ENCODE results near the gene XRN1. TPM values are rescaled to one million over a fixed set of nuclear protein-coding genes. Genes with fewer than 3 reads are reported as not detected.

Gene XRN1
- total and polyA plus RNA-seq, 10 of the 15 experiments (the other 5 are each of a cell fraction or from before 2014, with no cell fraction given) = 1.7 to 38.8 (median 15.5) TPM

- no peaks in the 10 kb centered on the region for H3K27me3 ChIP-seq (replicated peaks in 1 of 2; ENCODE audit: control insufficient read depth in 2 of 2, insufficient read depth in 2 of 2, low read length in 1 of 2)
- DNase-seq (ENCODE audit: low read depth, low spot score) (no peak), ATAC-seq (no peak), FAIRE-seq (peak; percentile 27)
- no peak overlapping the region for H2AFZ ChIP-seq (ENCODE audit: control insufficient read depth, low read depth, low read length)
- H3K9ac ChIP-seq (ENCODE audit: control insufficient read depth, insufficient read depth, low read length) = no peak overlapping the region
- ChIA-PET POLR2A (no interaction called here), RAD21 (ENCODE audit: unreplicated experiment) (no interaction called here), SMC1A (ENCODE audit: uncharacterized antibody, unreplicated experiment) (interaction anchor here (0.6 to 0.7 kb wide), 2 partner anchors 15 to 577 kb away, joined by 3 to 4 read pairs; no protein-coding TSS in a partner anchor), CTCF (no interaction called here)
- in situ Hi-C loops (cut with MboI) (no loop called here), intact Hi-C loops (cut with micrococcal nuclease; ENCODE audit: unreplicated experiment) (no loop called here)
- H4K20me1 ChIP-seq (ENCODE audit: control insufficient read depth, insufficient read depth) = no peaks in the 10 kb centered on the region
- H3K79me2 ChIP-seq (ENCODE audit: control insufficient read depth, insufficient read depth, low read length) = no peaks in the 10 kb centered on the region
- no peak overlapping the region for H3K4me3 ChIP-seq
- no peak overlapping the region for H3K4me2 ChIP-seq (ENCODE audit: control insufficient read depth, insufficient read depth)
- no peak overlapping the region for H3K27ac ChIP-seq (ENCODE audit: control insufficient read depth, insufficient read depth)
- WGBS (ENCODE audit: insufficient coverage, insufficient replicate concordance, low lambda C conversion rate, missing lambda C conversion rate) = 99% methylated on average over 5 of the region's 5 CpGs
- H3K9me3 ChIP-seq (replicated peaks; ENCODE audit: control insufficient read depth, insufficient read depth, low read length) = no peaks in the 10 kb centered on the region
- BruUV-seq (replicated peaks) = no TSS peak
- H3K4me1 ChIP-seq (ENCODE audit: control insufficient read depth, insufficient read depth, low read length) = no peaks in the 10 kb centered on the region
- peaks cover 0 to 25% of the 10 kb centered on the region in 2 experiments for H3K36me3 ChIP-seq (ENCODE audit: control insufficient read depth in 2 of 2, insufficient read depth in 2 of 2, low read length in 1 of 2)
- TF ChIP-seq SUPT20H (IDR thresholded peaks at IDR 0.05; ENCODE audit: borderline replicate concordance, control insufficient read depth, low read depth, low read length) (no peak), ZBTB4 (CRISPR knock-in tag; IDR thresholded peaks at IDR 0.05) (no peak), JUND (IDR thresholded peaks at IDR 0.05; ENCODE audit: low read depth, low read length) (no peak), ZNF24 (IDR thresholded peaks at IDR 0.05) (no peak), ETV6 (conservative IDR thresholded peaks at IDR 0.05 in 1 of 2, IDR thresholded peaks at IDR 0.05 in 1 of 2; ENCODE audit: borderline replicate concordance in 1 of 2, low read depth in 1 of 2) (no peak), SMC3 (IDR thresholded peaks at IDR 0.05; ENCODE audit: borderline replicate concordance, low read length) (no peak), CBFB (IDR thresholded peaks at IDR 0.05; ENCODE audit: low read depth) (no peak), RELB (IDR thresholded peaks at IDR 0.05; ENCODE audit: low read depth) (no peak), RCOR1 (conservative IDR thresholded peaks at IDR 0.05; ENCODE audit: low read depth, low read length) (no peak), MXI1 (IDR thresholded peaks at IDR 0.05; ENCODE audit: low read depth, low read length) (no peak)
- TF ChIP-seq, protein P1, sequence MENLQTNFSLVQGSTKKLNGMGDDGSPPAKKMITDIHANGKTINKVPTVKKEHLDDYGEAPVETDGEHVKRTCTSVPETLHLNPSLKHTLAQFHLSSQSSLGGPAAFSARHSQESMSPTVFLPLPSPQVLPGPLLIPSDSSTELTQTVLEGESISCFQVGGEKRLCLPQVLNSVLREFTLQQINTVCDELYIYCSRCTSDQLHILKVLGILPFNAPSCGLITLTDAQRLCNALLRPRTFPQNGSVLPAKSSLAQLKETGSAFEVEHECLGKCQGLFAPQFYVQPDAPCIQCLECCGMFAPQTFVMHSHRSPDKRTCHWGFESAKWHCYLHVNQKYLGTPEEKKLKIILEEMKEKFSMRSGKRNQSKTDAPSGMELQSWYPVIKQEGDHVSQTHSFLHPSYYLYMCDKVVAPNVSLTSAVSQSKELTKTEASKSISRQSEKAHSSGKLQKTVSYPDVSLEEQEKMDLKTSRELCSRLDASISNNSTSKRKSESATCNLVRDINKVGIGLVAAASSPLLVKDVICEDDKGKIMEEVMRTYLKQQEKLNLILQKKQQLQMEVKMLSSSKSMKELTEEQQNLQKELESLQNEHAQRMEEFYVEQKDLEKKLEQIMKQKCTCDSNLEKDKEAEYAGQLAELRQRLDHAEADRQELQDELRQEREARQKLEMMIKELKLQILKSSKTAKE (IDR thresholded peaks at IDR 0.05; ENCODE audit: low read depth, poor library complexity, severe bottlenecking) = no peak
- TF ChIP-seq, protein P2, sequence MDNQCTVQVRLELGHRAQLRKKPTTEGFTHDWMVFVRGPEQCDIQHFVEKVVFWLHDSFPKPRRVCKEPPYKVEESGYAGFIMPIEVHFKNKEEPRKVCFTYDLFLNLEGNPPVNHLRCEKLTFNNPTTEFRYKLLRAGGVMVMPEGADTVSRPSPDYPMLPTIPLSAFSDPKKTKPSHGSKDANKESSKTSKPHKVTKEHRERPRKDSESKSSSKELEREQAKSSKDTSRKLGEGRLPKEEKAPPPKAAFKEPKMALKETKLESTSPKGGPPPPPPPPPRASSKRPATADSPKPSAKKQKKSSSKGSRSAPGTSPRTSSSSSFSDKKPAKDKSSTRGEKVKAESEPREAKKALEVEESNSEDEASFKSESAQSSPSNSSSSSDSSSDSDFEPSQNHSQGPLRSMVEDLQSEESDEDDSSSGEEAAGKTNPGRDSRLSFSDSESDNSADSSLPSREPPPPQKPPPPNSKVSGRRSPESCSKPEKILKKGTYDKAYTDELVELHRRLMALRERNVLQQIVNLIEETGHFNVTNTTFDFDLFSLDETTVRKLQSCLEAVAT (IDR thresholded peaks at IDR 0.05) = no peak
Measured at GRCh38 chr3:142489572-142490323, 41.9 kb upstream of the XRN1 start.
